HCT116 (cell line): ENCODE measurements around the gene PAK1. TPM values are rescaled to one million over a fixed set of nuclear protein-coding genes. Genes with fewer than 3 reads are reported as not detected.

Source experiments
- ATAC-seq: fragments of 200-7000 bp; cut with Tn5 transposase; 2 replicates; pipeline ENCODE4 v1.9.1; 2020; ENCODE audit warnings: mild to moderate bottlenecking, moderate library complexity
- BruUV-seq: library from RNA; stranded (reverse); fragments of 400-500 nt; replicated peaks from 2 replicates; lab custom pipeline; 2021; lab: Mats Ljungman, UMichigan
- CTCF ChIA-PET: fragments of 300-600 bp; sonication (Branson Sonifier 250); formaldehyde crosslinking; loops from one replicate; lab custom pipeline; 2021; ENCODE audit warnings: antibody characterized with exemption; lab: Charles Lee
- POLR2A ChIA-PET: fragments of 300-600, 350-600 bp; sonication (Branson Sonifier 250); formaldehyde crosslinking; loops from one replicate; lab custom pipeline; 2021; ENCODE audit warnings: antibody characterized with exemption; lab: Charles Lee
- RAD21 ChIA-PET, 2 experiments: fragments of 300-600 bp; sonication (Branson Sonifier 250); formaldehyde crosslinking; loops; one replicate each; lab custom pipeline; 2023; ENCODE audit warnings: low total read pairs in 2 of 2; ENCODE audit not compliant: uncharacterized antibody in 2 of 2, unreplicated experiment in 2 of 2, low non-redundant PET in 1 of 2; lab: Charles Lee
- DNase-seq: peaks from one replicate; pipeline ENCODE4 v3.0.0-alpha.2; 2010; ENCODE audit warnings: low read depth, low spot score
- H2AFZ ChIP-seq: fragments of 200-600 bp; shearing (Covaris generic), sonication (generic); 2 replicates; pipeline ENCODE4 v1.6.1; 2017; ENCODE audit warnings: low read depth, mixed run types, mixed read lengths, antibody characterized with exemption, low read length; ENCODE audit not compliant: poor library complexity, severe bottlenecking
- H3K27ac ChIP-seq: 2 replicates; pipeline ENCODE4 v1.5.1; 2012; ENCODE audit warnings: low read depth, low read length
- H3K27me3 ChIP-seq: fragments of 200-600 bp; sonication (generic); 2 replicates; pipeline ENCODE4 v1.6.1; 2016; ENCODE audit warnings: mixed run types, low read length, mixed read lengths; ENCODE audit not compliant: insufficient read depth
- H3K36me3 ChIP-seq, 2 experiments: fragments of 200-500 bp in 1 of 2; fragments of 200-600 bp in 1 of 2; sonication (Bioruptor generic) in 1 of 2; sonication (generic) in 1 of 2; 2 replicates each; pipeline versions ENCODE4 v1.5.1 to v1.6.1; 2014 to 2016; ENCODE audit warnings: low read length in 2 of 2, inconsistent platforms in 1 of 2, mixed read lengths in 1 of 2, mixed run types in 1 of 2; ENCODE audit not compliant: insufficient read depth in 2 of 2, control insufficient read depth in 1 of 2
- H3K4me1 ChIP-seq, 2 experiments: fragments of 200-600 bp in 1 of 2; sonication (generic) in 1 of 2; 2 replicates each; pipeline versions ENCODE4 v1.5.1 to v1.6.1; 2012 to 2017; ENCODE audit warnings: low read length in 2 of 2, inconsistent platforms in 1 of 2, mild to moderate bottlenecking in 1 of 2, mixed read lengths in 1 of 2, mixed run types in 1 of 2, moderate library complexity in 1 of 2; ENCODE audit not compliant: insufficient read depth in 2 of 2, control insufficient read depth in 1 of 2
- H3K4me2 ChIP-seq: fragments of 200-600 bp; sonication (generic); 2 replicates; pipeline ENCODE4 v1.6.1; 2017; ENCODE audit warnings: mixed run types, low read length, mixed read lengths
- H3K4me3 ChIP-seq, 2 experiments: fragments of 200-600 bp in 1 of 2; sonication (generic) in 1 of 2; replicated peaks in 1 of 2; 2 replicates each; pipeline ENCODE4 v1.5.1; 2011 to 2016; ENCODE audit warnings: low read length in 2 of 2, control low read depth in 1 of 2, low read depth in 1 of 2, mild to moderate bottlenecking in 1 of 2, mixed read lengths in 1 of 2, mixed run types in 1 of 2
- H3K79me2 ChIP-seq: fragments of 200-600 bp; sonication (generic); 2 replicates; pipeline ENCODE4 v1.6.1; 2017; ENCODE audit warnings: mild to moderate bottlenecking, mixed run types, low read length, moderate library complexity, mixed read lengths; ENCODE audit not compliant: insufficient read depth
- H3K9ac ChIP-seq: fragments of 200-600 bp; sonication (generic); 2 replicates; pipeline ENCODE4 v1.6.1; 2016; ENCODE audit warnings: low read length, mixed read lengths
- H3K9me2 ChIP-seq: fragments of 200-600 bp; sonication (generic), shearing (Covaris generic); 2 replicates; pipeline ENCODE4 v1.6.1; 2017; ENCODE audit warnings: mixed run types, mild to moderate bottlenecking, moderate library complexity; ENCODE audit not compliant: insufficient read depth
- H3K9me3 ChIP-seq, 2 experiments: fragments of 200-500 bp in 1 of 2; fragments of 200-600 bp in 1 of 2; sonication (Bioruptor generic) in 1 of 2; sonication (generic) in 1 of 2; 2 replicates each; pipeline ENCODE4 v1.6.1; 2014 to 2017; ENCODE audit warnings: low read length in 2 of 2, mixed read lengths in 2 of 2, inconsistent platforms in 1 of 2, low read depth in 1 of 2, mild to moderate bottlenecking in 1 of 2, mixed run types in 1 of 2, moderate library complexity in 1 of 2; ENCODE audit not compliant: control insufficient read depth in 1 of 2, insufficient read depth in 1 of 2
- H4K20me1 ChIP-seq: fragments of 200-600 bp; sonication (generic), shearing (Covaris generic); 2 replicates; pipeline ENCODE4 v1.6.1; 2017; ENCODE audit warnings: mixed run types, mild to moderate bottlenecking, moderate library complexity; ENCODE audit not compliant: insufficient read depth
- EGR1 ChIP-seq: IDR thresholded peaks from 2 replicates; pipeline ENCODE4 v1.6.1; 2012; ENCODE audit warnings: low read depth
- ELF1 ChIP-seq: IDR thresholded peaks from 2 replicates; pipeline ENCODE4 v1.6.1; 2012; ENCODE audit warnings: low read depth, borderline replicate concordance
- EZH2 ChIP-seq: fragments of 200-600 bp; sonication (generic); IDR thresholded peaks from 2 replicates; pipeline ENCODE4 v1.6.1; 2017; ENCODE audit warnings: antibody characterized with exemption, mixed run types
- EZH2phosphoT487 ChIP-seq: fragments of 200-600 bp; IDR thresholded peaks from 2 replicates; pipeline ENCODE4 v1.6.1; 2018; ENCODE audit warnings: antibody characterized with exemption, borderline replicate concordance
- FOSL1 ChIP-seq: IDR thresholded peaks from 2 replicates; pipeline ENCODE4 v1.6.1; 2012; ENCODE audit warnings: low read depth
- JUND ChIP-seq: IDR thresholded peaks from 2 replicates; pipeline ENCODE4 v1.6.1; 2012
- POLR2A ChIP-seq: IDR thresholded peaks from 2 replicates; pipeline ENCODE4 v1.7.0; 2011; ENCODE audit warnings: borderline replicate concordance; ENCODE audit not compliant: insufficient read depth, insufficient read length; ENCODE audit errors: extremely low read depth
- RAD21 ChIP-seq: IDR thresholded peaks from 2 replicates; pipeline ENCODE4 v1.6.1; 2012; ENCODE audit warnings: low read depth, mild to moderate bottlenecking
- SP1 ChIP-seq: IDR thresholded peaks from 2 replicates; pipeline ENCODE4 v1.6.1; 2012; ENCODE audit warnings: low read depth
- SRF ChIP-seq: IDR thresholded peaks from 2 replicates; pipeline ENCODE4 v1.6.1; 2012; ENCODE audit warnings: low read depth
- YY1 ChIP-seq: IDR thresholded peaks from 2 replicates; pipeline ENCODE4 v1.6.1; 2011; ENCODE audit warnings: low read length, low read depth, moderate library complexity, mild to moderate bottlenecking; ENCODE audit not compliant: insufficient replicate concordance; ENCODE audit errors: extremely low read depth
- ZFX ChIP-seq: fragments of 450-650 bp; IDR thresholded peaks from 2 replicates; pipeline ENCODE4 v1.6.1; 2017
- ZNF274 ChIP-seq: fragments of 200-500 bp; sonication (Bioruptor generic); IDR thresholded peaks from 2 replicates; pipeline ENCODE4 v1.6.1; 2014; ENCODE audit warnings: mild to moderate bottlenecking, low read depth, low read length, inconsistent platforms
- intact Hi-C: fragments of 100-400 bp; cut with micrococcal nuclease; formaldehyde crosslinking; loops from 2 replicates; pipeline ENCODE4 v1.10.0; 2022
- total RNA-seq: library from RNA; stranded (reverse); gene quantifications from one replicate; pipeline ENCODE4 v1.2.1, GENCODE V29; 2021; ENCODE audit not compliant: unreplicated experiment
- TF ChIP-seq, protein P1 (sequence below): IDR thresholded peaks from 2 replicates; pipeline ENCODE4 v1.6.1; 2012; ENCODE audit warnings: low read depth
- TF ChIP-seq, protein P2 (sequence below): IDR thresholded peaks from 2 replicates; pipeline ENCODE4 v1.6.1; 2012
- TF ChIP-seq, protein P3 (sequence below): IDR thresholded peaks from 2 replicates; pipeline ENCODE4 v1.6.1; 2012

Gene PAK1
- total RNA-seq, 1 experiment from 2014 or later = 56.1 TPM

DNA sequence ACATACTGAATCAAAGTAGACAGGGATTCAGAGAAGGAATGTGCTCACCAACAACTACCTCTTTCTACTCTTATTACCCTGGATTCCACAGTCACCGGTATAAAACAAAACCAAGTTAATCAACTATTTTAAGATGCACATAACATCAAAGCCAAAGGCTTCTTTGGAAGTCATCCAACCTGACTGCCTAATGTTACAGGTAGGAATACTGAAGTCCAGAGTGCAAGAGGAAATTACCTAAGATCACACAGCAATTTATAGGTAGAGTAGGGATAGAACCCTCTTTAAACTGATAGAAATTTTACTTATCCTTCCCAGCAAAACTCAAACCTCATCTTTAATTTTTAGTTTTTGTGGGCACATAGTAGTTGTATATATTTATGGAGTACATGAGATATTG is 76.3 kb downstream of the PAK1 start:
- H3K79me2 ChIP-seq = peaks cover 56% of the 10 kb centered on the region
- H3K27ac ChIP-seq = no peak overlapping the region
- H3K36me3 ChIP-seq = no peaks in the 10 kb centered on the region
- no peaks in the 10 kb centered on the region for H4K20me1 ChIP-seq
- no peak overlapping the region for H3K4me2 ChIP-seq
- RAD21 ChIA-PET = no interaction called here
- H3K4me3 ChIP-seq = no peak overlapping the region
- no peak overlapping the region for H2AFZ ChIP-seq
- ATAC-seq = no peak
- TF ChIP-seq EZH2 = no peak
- TF ChIP-seq, protein P1, sequence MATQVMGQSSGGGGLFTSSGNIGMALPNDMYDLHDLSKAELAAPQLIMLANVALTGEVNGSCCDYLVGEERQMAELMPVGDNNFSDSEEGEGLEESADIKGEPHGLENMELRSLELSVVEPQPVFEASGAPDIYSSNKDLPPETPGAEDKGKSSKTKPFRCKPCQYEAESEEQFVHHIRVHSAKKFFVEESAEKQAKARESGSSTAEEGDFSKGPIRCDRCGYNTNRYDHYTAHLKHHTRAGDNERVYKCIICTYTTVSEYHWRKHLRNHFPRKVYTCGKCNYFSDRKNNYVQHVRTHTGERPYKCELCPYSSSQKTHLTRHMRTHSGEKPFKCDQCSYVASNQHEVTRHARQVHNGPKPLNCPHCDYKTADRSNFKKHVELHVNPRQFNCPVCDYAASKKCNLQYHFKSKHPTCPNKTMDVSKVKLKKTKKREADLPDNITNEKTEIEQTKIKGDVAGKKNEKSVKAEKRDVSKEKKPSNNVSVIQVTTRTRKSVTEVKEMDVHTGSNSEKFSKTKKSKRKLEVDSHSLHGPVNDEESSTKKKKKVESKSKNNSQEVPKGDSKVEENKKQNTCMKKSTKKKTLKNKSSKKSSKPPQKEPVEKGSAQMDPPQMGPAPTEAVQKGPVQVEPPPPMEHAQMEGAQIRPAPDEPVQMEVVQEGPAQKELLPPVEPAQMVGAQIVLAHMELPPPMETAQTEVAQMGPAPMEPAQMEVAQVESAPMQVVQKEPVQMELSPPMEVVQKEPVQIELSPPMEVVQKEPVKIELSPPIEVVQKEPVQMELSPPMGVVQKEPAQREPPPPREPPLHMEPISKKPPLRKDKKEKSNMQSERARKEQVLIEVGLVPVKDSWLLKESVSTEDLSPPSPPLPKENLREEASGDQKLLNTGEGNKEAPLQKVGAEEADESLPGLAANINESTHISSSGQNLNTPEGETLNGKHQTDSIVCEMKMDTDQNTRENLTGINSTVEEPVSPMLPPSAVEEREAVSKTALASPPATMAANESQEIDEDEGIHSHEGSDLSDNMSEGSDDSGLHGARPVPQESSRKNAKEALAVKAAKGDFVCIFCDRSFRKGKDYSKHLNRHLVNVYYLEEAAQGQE = no peak
- TF ChIP-seq SP1 = no peak
- TF ChIP-seq ZNF274 = no peak
- TF ChIP-seq, protein P2, sequence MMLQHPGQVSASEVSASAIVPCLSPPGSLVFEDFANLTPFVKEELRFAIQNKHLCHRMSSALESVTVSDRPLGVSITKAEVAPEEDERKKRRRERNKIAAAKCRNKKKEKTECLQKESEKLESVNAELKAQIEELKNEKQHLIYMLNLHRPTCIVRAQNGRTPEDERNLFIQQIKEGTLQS = no peak
- no peak for TF ChIP-seq EGR1
- TF ChIP-seq SRF = no peak
- no peak for TF ChIP-seq ELF1
- TF ChIP-seq ZFX = no peak
- no peak for TF ChIP-seq RAD21
- no peak for TF ChIP-seq JUND
- TF ChIP-seq EZH2phosphoT487 = no peak
- no peak for TF ChIP-seq FOSL1
- no peak for TF ChIP-seq POLR2A
- TF ChIP-seq, protein P3, sequence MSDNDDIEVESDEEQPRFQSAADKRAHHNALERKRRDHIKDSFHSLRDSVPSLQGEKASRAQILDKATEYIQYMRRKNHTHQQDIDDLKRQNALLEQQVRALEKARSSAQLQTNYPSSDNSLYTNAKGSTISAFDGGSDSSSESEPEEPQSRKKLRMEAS = no peak
- no peak for TF ChIP-seq YY1
- TF ChIP-seq, all 23 proteins: peak for 0
- Histone ChIP-seq H3K9me3 (no peaks in the 10 kb centered on the region), H3K9ac (no peak overlapping the region), H3K27me3 (no peaks in the 10 kb centered on the region), H3K4me1 (peaks cover 0 to 7% of the 10 kb centered on the region in 2 experiments; a peak in 1 of 4 replicates), H3K9me2 (no peaks in the 10 kb centered on the region)
- CTCF ChIA-PET = no interaction called here
- no peak for DNase-seq
- intact Hi-C loops = no loop called here
- BruUV-seq = no TSS peak
- POLR2A ChIA-PET = no interaction called here
